MG63 (cell line): ENCODE results near the gene ST3GAL4. TPM values are rescaled to one million over a fixed set of nuclear protein-coding genes. Genes with fewer than 3 reads are reported as not detected.
A peak's percentile ranks its signal among the peaks of the same experiment; 100 is the strongest.
"Not testable (repeated sequence)": the region's sequence is repeated elsewhere in the genome, so short reads cannot be mapped to it uniquely, and the experiment has no call there.

Source experiments
- DNase-seq: peaks from one replicate; pipeline ENCODE4 v3.0.0-alpha.2; 2020
- H3K27me3 ChIP-seq: fragments of 250-450 bp; sonication (Bioruptor Pico); 2 replicates; pipeline ENCODE4 v1.5.1; 2020; ENCODE audit warnings: mild to moderate bottlenecking, moderate library complexity
- H3K36me3 ChIP-seq: fragments of 250-450 bp; sonication (Bioruptor Pico); 2 replicates; pipeline ENCODE4 v1.5.1; 2020; ENCODE audit warnings: mild to moderate bottlenecking, moderate library complexity
- H3K4me3 ChIP-seq: fragments of 250-450 bp; sonication (Bioruptor Pico); 2 replicates; pipeline ENCODE4 v1.5.1; 2020; ENCODE audit warnings: mild to moderate bottlenecking, moderate library complexity
- H3K9me3 ChIP-seq: fragments of 250-450 bp; sonication (Bioruptor Pico); 2 replicates; pipeline ENCODE4 v1.5.1; 2020; ENCODE audit warnings: mild to moderate bottlenecking, moderate library complexity
- total RNA-seq: library from RNA; depleted of rRNA; stranded (reverse); fragments of >200 nt; shearing (Covaris generic); gene quantifications from 2 replicates; pipeline ENCODE4 v1.2.3, GENCODE V29; 2014; ENCODE audit warnings: low replicate concordance

The ST3GAL4 gene
- total RNA-seq, 1 experiment from 2014 or later, result 57.9 TPM

DNA sequence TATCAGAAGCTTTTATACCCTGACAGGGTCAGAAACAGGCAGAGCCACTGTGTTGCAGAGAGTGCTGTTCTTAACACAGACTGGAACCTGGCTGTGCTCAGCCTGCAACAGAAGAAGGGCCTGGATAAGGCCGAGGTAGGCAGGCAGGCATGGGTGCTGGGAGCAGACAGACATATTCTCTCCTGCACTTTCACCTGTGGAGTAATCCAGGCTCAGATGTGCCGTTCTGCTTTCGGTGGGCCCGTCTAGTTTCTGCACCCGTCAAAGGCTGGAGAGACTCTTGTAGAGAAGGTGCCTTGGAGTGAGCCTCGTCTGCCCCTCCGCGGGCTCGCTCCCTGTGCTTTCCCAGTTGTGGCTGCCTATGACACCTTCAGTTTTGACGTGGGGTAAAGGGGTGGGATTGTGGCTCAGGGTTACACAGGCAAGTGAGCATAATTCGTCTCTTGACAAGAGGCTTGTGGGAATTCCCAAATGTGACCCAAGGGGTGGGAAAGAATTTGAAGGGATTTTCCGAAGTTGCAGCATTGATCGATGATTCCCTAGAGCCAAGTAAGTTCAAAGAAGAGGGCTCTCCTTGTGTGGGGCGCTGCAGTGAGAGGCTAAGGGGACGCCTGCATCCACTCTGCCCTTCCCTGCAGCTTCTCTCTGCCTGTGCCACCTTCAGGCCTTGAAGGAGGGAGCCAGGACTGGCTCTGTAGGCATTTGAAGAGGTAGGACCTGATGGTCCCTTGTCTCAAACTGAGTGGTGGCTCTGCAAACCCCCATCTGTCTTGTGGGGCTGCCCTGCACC is 16.2 kb upstream of the ST3GAL4 start:
- no peaks in the 10 kb centered on the region for H3K27me3 ChIP-seq
- peaks cover 18% of the 10 kb centered on the region for H3K36me3 ChIP-seq
- H3K9me3 ChIP-seq, result no peaks in the 10 kb centered on the region
- no peak overlapping the region for H3K4me3 ChIP-seq
- DNase-seq, result no peak

DNA sequence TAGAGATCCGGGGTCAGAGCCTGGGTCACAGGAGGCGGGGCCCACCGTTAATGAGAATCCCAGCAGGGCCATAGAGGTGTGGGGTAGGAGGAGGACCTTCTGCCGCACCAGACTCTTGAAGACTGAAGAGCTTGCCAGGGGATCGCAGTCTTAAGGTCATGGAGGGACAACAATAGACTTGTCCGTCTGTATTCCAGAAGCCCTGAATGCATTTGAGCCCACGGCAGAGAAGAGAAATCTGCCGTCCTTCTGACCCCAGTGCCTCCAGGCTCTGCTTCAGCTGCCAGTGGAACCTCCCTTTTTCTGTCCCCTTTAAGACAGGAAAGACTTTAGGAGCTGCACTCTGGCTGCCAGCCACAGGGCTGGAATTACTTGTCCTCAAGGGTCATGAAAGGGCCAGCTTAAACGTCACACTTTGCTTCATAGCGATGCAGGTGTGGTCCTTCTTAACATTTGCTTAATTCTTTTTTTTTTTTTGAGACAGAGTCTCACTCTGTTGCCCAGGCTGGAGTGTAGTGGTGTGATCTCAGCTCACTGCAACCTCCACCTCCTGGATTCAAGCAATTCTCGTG is 15.5 kb upstream of the ST3GAL4 start:
- no peaks in the 10 kb centered on the region for H3K27me3 ChIP-seq
- peaks cover 20% of the 10 kb centered on the region for H3K36me3 ChIP-seq
- no peaks in the 10 kb centered on the region for H3K9me3 ChIP-seq
- no peak for DNase-seq
- H3K4me3 ChIP-seq, result no peak overlapping the region

DNA sequence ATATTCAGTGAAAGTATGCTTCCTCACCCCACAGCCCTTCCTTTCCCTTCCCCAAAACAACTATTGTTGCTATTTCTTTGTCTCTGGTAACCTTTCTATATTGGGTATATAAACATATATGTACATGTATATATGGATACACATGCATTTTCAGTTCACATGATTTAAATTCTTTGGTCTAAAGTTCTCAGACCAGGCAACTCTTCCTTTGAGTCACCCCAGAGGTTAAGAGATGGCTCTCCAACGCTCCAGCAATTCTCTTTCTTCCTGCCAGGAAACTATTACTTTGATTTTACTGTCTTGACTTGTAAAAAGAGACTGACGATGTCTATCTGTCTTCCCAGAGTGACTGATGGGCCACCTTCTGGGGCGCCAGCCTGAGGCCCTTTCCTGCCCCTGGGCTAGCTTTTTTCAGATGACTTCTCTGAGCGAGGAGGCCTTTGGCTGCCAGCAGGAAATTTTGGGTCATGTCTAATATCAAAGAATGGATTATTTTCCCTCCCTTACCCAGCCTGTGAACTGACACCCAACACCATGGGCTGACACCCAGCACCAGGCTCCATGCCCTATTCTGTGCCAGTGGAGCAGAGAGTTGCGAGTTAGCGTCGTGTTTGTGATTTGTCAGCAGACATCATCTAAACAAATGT is 14.4 kb upstream of the ST3GAL4 start:
- Histone ChIP-seq H3K27me3 (no peaks in the 10 kb centered on the region), H3K4me3 (no peak overlapping the region), H3K9me3 (no peaks in the 10 kb centered on the region), H3K36me3 (peaks cover 24% of the 10 kb centered on the region)
- no peak for DNase-seq

DNA sequence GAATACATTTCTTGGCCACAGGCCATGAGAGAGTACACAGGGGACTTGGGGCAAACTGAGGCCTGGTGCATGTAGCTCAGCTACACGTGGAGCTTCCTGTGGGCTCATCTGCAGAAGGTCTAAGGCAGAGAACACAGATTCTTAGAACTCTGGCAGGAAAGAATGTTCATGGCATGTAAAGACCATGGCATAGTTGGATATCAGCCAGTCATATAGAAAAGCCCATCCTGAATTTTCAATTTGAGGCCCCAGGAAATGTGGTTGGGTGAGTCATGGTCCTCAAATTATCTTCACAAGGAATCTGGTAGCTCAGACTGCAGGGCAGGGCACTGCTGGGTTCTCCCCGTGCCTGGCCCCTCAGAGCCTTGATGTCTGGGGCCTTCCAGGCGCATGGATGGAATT is 13.7 kb upstream of the ST3GAL4 start:
- H3K9me3 ChIP-seq, result no peaks in the 10 kb centered on the region
- peak; percentile 59 for DNase-seq
- H3K27me3 ChIP-seq, result no peaks in the 10 kb centered on the region
- peaks cover 31% of the 10 kb centered on the region for H3K36me3 ChIP-seq
- no peak overlapping the region for H3K4me3 ChIP-seq

DNA sequence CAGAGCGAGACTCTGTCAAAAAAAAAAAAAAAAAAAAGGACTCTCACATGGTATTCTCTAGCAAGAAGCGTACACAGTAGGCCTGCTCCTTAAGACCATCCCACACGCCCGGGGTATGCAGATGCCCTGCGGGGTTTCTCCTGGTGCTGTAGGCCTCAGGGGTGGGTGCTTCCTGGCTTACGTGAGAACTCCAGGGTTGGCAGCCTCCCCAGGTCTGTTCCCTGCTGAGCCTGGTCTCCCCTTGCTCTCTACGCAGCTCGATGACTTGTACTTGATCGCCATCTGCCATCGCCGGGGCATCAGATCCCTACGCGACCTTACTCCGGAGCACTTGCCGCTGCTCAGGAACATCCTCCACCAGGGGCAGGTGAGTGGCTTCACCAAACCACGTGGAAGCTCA is 12.4 kb upstream of the ST3GAL4 start:
- Histone ChIP-seq H3K4me3 (no peak overlapping the region), H3K27me3 (no peaks in the 10 kb centered on the region), H3K9me3 (no peaks in the 10 kb centered on the region), H3K36me3 (peaks cover 35% of the 10 kb centered on the region)
- no peak for DNase-seq

DNA sequence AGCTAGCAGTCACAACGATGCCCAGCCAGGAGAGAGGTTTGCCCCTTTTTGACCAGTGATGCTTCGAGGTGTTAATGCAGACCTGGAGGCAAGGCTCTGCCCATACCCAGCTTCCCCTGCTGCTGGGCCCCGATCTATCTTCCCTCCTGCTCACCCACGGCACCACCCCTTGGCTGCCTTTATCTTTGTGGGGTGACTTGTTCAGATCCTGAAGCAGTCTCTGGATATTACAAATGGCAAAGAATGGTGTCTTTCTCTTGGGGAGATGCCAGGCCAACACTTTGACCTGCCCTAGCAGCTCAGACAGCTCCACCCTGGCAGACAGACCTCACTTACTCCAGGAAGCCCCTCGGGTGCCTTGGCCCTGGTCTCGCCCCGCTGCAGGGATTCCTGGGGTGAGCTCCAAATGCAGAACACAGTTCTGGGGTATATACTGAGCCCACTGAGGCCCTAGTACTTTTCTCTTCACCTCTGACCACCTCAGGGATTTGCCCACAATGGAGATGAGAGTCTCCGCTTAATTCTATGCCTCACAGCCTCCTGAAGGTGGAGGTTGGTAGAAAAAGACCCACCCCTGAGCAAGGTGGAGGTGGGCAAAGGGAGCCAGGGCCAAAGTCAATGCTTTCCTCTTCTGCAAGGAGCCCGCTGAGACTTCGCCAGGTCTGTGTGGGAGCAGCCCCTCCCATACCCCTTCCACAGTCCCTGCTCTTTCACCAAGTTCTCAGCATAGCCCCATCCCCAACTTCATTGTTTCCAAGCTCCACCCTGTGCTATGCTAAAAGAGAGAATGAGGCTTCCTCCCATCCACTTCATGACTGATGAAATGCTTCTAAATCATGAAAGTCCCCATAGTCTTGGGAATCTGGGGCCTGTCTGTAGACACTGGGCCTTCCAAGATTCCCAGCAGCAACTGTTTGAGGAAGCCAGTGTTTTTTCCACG is 11.1 kb upstream of the ST3GAL4 start:
- no peaks in the 10 kb centered on the region for H3K9me3 ChIP-seq
- no peaks in the 10 kb centered on the region for H3K27me3 ChIP-seq
- no peak for DNase-seq
- H3K36me3 ChIP-seq, result peaks cover 44% of the 10 kb centered on the region
- H3K4me3 ChIP-seq, result no peak overlapping the region

DNA sequence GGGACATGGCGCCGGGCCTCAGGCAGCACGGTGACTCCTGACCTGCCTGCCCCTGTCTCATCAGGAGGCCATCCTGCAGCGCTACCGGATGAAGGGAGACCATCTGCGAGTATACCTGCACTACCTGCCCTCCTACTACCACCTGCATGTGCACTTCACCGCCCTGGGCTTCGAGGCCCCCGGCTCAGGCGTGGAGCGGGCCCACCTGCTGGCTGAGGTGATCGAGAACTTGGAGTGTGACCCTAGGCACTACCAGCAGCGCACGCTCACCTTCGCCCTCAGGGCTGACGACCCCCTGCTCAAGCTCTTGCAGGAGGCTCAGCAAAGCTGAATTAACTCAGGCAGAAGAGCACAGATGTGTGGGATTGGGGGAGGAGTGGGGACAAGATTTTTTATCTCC is 10.2 kb upstream of the ST3GAL4 start:
- peaks cover 44% of the 10 kb centered on the region for H3K36me3 ChIP-seq
- H3K9me3 ChIP-seq, result no peaks in the 10 kb centered on the region
- H3K27me3 ChIP-seq, result no peaks in the 10 kb centered on the region
- DNase-seq, result no peak
- H3K4me3 ChIP-seq, result no peak overlapping the region

DNA sequence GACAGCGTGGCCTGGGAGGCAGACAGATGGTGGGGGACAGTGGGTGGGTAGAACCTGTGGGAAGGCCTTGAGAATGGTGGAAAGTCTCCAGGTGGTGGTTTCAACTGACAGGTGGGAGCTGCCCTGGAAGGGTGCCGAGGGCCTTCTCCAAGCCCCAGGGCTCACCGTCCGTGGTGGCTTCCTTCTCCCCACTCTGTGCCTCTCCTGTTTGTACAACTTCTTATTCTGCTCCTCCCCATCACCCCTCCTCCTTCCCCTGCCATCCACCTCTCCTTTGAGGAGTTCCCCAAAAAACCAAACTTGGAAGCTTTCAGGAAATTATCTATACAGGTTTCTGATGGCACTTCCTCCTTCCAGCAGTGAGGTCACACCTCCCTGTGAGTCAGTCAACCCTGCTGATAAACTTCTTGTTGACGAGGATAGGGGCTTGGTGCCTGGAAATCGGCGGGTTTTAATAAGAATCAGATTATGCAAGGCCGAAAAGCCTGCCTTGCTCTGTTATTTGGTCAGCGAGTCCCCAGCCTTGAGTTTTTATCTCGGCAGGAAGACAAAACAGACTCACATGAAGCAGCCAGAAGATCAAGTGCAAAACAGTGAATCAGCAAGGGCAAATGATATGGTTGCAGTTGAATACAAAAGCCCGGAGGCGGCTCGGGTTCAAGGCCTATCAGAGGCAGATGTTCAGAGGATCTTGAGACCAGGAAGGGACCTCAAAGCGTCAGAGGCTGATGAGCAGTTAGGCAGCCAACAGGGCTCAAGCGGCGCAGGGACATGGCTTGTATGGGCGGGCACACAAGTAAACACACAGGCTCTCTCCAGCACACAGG is 9.5 kb upstream of the ST3GAL4 start:
- H3K9me3 ChIP-seq, result no peaks in the 10 kb centered on the region
- DNase-seq, result no peak

DNA sequence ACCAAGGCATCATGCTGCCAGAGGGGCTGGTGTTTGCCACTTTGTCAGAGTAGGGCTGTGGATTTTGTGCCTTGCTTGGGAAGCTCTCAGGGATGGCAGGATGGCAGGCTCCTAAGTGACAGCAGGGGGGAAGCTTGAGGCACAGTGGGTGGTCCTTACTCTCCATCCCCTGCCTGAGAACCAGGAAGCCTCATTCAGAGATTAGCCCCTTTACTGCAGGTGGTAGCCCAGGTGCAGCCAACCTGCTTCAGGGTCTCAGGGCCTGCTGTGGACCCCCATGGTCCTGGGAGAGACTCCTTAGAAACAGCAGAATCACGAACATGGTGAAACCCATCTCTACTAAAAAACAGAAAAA is 8.9 kb upstream of the ST3GAL4 start:
- Histone ChIP-seq H3K9me3 (no peaks in the 10 kb centered on the region), H3K27me3 (no peaks in the 10 kb centered on the region), H3K36me3 (peaks cover 42% of the 10 kb centered on the region), H3K4me3 (no peak overlapping the region)
- DNase-seq, result no peak

More for the DNA sequence above, 9.5 kb upstream of the ST3GAL4 start:
- H3K27me3 ChIP-seq, result no peaks in the 10 kb centered on the region
- H3K4me3 ChIP-seq, result no peak overlapping the region
- peaks cover 44% of the 10 kb centered on the region for H3K36me3 ChIP-seq

DNA sequence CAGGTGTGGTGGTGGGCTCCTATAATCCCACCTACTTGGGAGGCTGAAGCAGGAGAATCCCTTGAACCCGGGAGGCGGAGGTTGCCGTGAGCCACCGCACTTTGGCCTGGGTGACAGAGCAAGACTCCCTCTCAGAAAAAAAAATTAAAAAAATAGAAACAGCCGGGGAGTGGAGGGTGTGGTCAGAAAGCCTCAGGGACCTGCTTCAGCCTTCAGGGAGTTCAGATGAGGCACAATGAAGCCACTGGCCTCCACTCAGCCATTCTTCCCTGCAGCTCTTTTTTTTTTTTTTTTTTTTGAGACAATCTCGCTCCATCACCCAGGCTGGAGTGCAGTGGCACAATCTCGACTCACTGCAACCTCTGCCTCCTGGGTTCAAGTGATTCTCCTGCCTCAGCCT is 8.5 kb upstream of the ST3GAL4 start:
- not testable (repeated sequence) for H3K27me3 ChIP-seq, H3K9me3 ChIP-seq, H3K4me3 ChIP-seq, DNase-seq
- peaks cover 45% of the 10 kb centered on the region for H3K36me3 ChIP-seq

DNA sequence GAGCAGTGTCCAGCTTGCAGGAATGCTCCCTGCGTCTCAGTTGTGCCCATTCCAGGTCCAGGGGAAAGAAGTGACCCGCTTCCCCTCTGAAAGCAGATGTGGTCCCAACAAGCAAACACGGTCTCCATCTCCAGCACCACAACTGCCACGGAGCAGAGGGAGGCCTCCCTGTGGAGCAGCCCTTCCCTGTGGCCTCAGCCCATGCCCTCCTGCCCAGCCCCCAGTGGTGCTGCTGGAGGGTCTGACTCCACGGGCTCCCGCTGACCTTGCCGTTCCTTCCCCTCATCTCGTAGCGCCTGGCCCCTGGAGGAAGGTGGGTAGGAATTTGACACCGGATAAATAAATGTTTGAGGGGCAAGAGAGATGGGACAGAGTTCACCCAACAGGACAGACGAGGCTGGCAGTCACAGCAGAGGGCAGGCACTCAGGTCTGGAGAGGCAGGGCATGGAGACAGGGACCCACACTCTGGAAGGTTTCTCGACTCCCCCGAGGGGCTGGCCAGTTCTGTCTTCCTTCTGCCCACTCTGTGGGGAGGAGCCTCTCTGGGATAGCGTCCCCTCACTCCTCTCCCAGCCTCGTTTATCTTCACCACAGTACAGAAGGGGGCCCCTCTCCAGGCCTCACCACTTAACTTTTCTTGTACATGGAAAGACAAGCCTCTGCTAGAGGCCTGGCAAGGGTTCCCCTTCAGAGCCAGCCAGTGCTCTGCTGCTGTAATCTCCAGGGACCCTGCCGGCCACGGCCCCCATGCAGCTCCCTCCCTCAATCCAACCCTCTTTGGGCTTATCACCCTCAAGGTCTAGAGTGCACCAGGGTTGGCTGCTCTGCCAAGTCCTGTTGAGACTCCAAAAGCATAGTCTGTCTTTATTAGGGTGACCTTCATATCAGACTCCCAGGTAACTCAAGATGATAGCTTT is 7.5 kb upstream of the ST3GAL4 start:
- no peak for DNase-seq
- no peaks in the 10 kb centered on the region for H3K27me3 ChIP-seq
- peaks cover 45% of the 10 kb centered on the region for H3K36me3 ChIP-seq
- H3K4me3 ChIP-seq, result no peak overlapping the region
- no peaks in the 10 kb centered on the region for H3K9me3 ChIP-seq

DNA sequence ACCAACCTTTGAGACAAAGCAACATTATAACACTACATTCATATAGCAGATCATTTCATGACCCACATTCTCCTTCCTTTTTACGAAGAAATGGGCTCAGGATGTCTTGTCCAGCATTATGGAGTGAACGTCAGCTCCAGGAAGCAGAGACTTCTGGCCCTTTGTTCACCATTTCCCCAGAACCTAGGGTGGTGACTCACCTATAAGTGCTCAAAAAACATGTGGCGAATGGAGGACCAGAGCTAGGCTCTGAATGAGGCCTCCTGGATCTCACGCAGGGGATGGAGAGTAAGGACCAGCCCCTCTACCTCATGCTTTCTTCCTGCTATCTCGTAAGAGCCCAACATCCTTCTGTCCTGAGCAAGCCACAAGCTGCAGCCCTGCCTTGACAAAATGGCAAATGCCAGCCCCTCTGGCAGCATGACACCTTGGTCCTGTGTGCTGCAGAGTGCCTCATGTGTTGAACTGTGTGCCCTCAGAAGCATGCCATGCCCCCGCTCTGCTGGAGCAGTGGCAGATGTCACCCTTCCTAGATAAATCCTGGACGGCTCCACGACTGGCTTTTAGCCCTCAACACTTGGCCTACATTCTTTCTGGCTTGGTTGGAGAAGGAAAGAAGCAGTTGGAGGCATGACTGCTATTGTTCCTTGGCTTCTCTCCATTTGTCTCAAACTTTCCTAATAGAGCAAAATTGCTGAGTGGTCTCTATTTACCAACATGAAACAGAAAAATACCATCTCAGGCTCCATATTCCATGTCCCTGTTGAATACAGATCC is 6.5 kb upstream of the ST3GAL4 start:
- no peaks in the 10 kb centered on the region for H3K9me3 ChIP-seq
- peaks cover 43% of the 10 kb centered on the region for H3K36me3 ChIP-seq
- no peak for DNase-seq
- no peaks in the 10 kb centered on the region for H3K27me3 ChIP-seq
- H3K4me3 ChIP-seq, result no peak overlapping the region

DNA sequence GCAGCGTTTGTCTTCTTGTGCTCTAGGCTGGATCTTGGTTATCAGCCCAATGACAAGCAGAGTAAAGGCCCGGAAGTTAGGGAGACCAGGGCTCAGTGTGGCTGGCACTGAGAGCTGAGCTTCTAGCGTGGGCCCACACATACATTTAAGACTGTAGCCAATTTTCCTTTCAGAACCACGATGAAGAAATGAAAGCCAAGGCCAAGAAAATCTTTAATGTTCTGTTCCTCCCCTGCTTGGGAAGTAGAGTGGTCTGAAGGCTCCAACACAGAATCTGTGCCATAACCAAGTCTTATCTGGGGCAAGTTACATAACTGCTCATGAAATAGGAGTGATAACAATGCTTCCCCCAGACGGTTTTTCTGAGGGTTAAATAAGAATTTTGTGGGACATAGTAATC is 4.7 kb upstream of the ST3GAL4 start:
- no peak overlapping the region for H3K4me3 ChIP-seq
- peaks cover 39% of the 10 kb centered on the region for H3K36me3 ChIP-seq
- no peaks in the 10 kb centered on the region for H3K27me3 ChIP-seq
- no peaks in the 10 kb centered on the region for H3K9me3 ChIP-seq
- DNase-seq, result no peak

DNA sequence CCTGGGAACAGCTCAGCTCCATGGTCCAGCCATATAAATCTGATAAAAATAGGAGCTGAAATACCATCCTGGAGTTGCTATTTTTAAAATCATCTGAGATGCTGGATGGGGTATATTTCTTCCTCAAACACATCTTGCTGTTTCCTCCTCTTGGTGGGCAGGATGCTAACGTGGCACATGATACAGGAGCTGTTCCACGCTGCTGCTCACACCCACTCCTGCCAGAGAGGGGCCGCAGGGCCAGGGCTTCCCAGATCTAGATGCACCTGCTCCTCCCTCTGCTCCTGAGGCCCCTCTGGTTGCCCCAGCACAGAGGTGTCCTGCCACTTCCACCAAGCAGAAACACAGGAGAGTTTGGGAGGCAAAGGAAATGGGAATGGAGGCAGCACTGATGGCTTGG is 3.3 kb upstream of the ST3GAL4 start:
- DNase-seq, result no peak
- Histone ChIP-seq H3K9me3 (no peaks in the 10 kb centered on the region), H3K27me3 (no peaks in the 10 kb centered on the region), H3K4me3 (no peak overlapping the region), H3K36me3 (peaks cover 30% of the 10 kb centered on the region)
